Measurements from ENCODE around the gene GRB14.

GRB14 gene

GRCh38 chr2:164662868-164663631 is 41.8 kb upstream of the GRB14 start:
- Histone ChIP-seq H3K36me3 (ENCODE audit: insufficient read depth) (no peaks in the 10 kb centered on the region), H3K4me1 (ENCODE audit: low read depth, poor library complexity, severe bottlenecking) (no peaks in the 10 kb centered on the region), H2AFZ (ENCODE audit: low read depth) (no peak overlapping the region), H3K27me3 (ENCODE audit: insufficient read depth, low read depth) (no peaks in the 10 kb centered on the region), H3K4me2 (no peak overlapping the region), H4K20me1 (ENCODE audit: insufficient read depth) (no peaks in the 10 kb centered on the region), H3K79me2 (ENCODE audit: insufficient read depth, low read depth) (no peaks in the 10 kb centered on the region), H3K4me3 (IDR thresholded peaks at IDR 0.05; ENCODE audit: insufficient read depth, low read depth, low read length) (no peak overlapping the region), H3K27ac (no peak overlapping the region), H3K9ac (no peak overlapping the region)
- TF ChIP-seq, protein P1, sequence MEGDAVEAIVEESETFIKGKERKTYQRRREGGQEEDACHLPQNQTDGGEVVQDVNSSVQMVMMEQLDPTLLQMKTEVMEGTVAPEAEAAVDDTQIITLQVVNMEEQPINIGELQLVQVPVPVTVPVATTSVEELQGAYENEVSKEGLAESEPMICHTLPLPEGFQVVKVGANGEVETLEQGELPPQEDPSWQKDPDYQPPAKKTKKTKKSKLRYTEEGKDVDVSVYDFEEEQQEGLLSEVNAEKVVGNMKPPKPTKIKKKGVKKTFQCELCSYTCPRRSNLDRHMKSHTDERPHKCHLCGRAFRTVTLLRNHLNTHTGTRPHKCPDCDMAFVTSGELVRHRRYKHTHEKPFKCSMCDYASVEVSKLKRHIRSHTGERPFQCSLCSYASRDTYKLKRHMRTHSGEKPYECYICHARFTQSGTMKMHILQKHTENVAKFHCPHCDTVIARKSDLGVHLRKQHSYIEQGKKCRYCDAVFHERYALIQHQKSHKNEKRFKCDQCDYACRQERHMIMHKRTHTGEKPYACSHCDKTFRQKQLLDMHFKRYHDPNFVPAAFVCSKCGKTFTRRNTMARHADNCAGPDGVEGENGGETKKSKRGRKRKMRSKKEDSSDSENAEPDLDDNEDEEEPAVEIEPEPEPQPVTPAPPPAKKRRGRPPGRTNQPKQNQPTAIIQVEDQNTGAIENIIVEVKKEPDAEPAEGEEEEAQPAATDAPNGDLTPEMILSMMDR (conservative IDR thresholded peaks at IDR 0.05; ENCODE audit: low read depth, low read length): no peak

DNA sequence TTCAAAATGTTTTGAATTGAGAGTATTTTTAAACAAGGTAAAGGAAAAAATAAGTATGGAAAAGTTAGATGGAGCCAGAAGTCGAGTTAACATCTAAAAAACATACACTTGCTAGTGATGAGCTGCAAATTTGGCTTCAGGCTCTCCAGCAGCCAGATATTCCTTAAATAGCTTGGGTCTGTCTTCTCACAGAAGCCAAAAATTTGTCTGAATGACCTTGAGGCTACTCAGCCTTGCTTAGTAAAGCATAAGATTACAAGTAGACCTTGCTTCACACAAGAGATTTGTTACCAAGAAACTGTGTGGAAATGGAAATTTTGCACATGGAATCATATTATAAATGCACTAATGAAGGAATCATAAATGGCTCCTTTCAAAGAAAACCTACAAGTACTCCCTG is 40.8 kb upstream of the GRB14 start:
- no peak overlapping the region for H3K9ac ChIP-seq
- H3K27me3 ChIP-seq (ENCODE audit: insufficient read depth, low read depth): no peaks in the 10 kb centered on the region
- H2AFZ ChIP-seq (ENCODE audit: low read depth): no peak overlapping the region
- H3K4me2 ChIP-seq: no peak overlapping the region
- H3K4me3 ChIP-seq (IDR thresholded peaks at IDR 0.05; ENCODE audit: insufficient read depth, low read depth, low read length): no peak overlapping the region
- no peaks in the 10 kb centered on the region for H3K79me2 ChIP-seq (ENCODE audit: insufficient read depth, low read depth)
- no peaks in the 10 kb centered on the region for H3K36me3 ChIP-seq (ENCODE audit: insufficient read depth)
- H3K27ac ChIP-seq: no peak overlapping the region
- no peaks in the 10 kb centered on the region for H3K4me1 ChIP-seq (ENCODE audit: low read depth, poor library complexity, severe bottlenecking)
- no peaks in the 10 kb centered on the region for H4K20me1 ChIP-seq (ENCODE audit: insufficient read depth)
- TF ChIP-seq, protein P1 (conservative IDR thresholded peaks at IDR 0.05; ENCODE audit: low read depth, low read length): no peak

GRCh38 chr2:164661349-164661748 is 40.1 kb upstream of the GRB14 start:
- no peak overlapping the region for H3K9ac ChIP-seq
- no peak overlapping the region for H2AFZ ChIP-seq (ENCODE audit: low read depth)
- no peaks in the 10 kb centered on the region for H3K4me1 ChIP-seq (ENCODE audit: low read depth, poor library complexity, severe bottlenecking)
- H3K4me3 ChIP-seq (IDR thresholded peaks at IDR 0.05; ENCODE audit: insufficient read depth, low read depth, low read length): no peak overlapping the region
- H3K4me2 ChIP-seq: no peak overlapping the region
- H3K27ac ChIP-seq: no peak overlapping the region
- H3K36me3 ChIP-seq (ENCODE audit: insufficient read depth): no peaks in the 10 kb centered on the region
- H3K27me3 ChIP-seq (ENCODE audit: insufficient read depth, low read depth): no peaks in the 10 kb centered on the region
- no peaks in the 10 kb centered on the region for H4K20me1 ChIP-seq (ENCODE audit: insufficient read depth)
- TF ChIP-seq, protein P1 (conservative IDR thresholded peaks at IDR 0.05; ENCODE audit: low read depth, low read length): no peak
- H3K79me2 ChIP-seq (ENCODE audit: insufficient read depth, low read depth): no peaks in the 10 kb centered on the region

- no peaks in the 10 kb centered on the region for H3K4me1 ChIP-seq (ENCODE audit: low read depth, poor library complexity, severe bottlenecking)
- no peaks in the 10 kb centered on the region for H4K20me1 ChIP-seq (ENCODE audit: insufficient read depth)
- no peak overlapping the region for H3K4me3 ChIP-seq (IDR thresholded peaks at IDR 0.05; ENCODE audit: insufficient read depth, low read depth, low read length)
- H3K79me2 ChIP-seq (ENCODE audit: insufficient read depth, low read depth): no peaks in the 10 kb centered on the region
- no peak overlapping the region for H3K4me2 ChIP-seq
- TF ChIP-seq, protein P1 (conservative IDR thresholded peaks at IDR 0.05; ENCODE audit: low read depth, low read length): no peak
- H3K9ac ChIP-seq: no peak overlapping the region
- no peaks in the 10 kb centered on the region for H3K36me3 ChIP-seq (ENCODE audit: insufficient read depth)
- H2AFZ ChIP-seq (ENCODE audit: low read depth): no peak overlapping the region
- no peak overlapping the region for H3K27ac ChIP-seq
- H3K27me3 ChIP-seq (ENCODE audit: insufficient read depth, low read depth): no peaks in the 10 kb centered on the region
Measured at GRCh38 chr2:164657129-164657528, 35.8 kb upstream of the GRB14 start.
